ENCODE data around the gene SIGLEC11.

- TF ChIP-seq, protein P1, sequence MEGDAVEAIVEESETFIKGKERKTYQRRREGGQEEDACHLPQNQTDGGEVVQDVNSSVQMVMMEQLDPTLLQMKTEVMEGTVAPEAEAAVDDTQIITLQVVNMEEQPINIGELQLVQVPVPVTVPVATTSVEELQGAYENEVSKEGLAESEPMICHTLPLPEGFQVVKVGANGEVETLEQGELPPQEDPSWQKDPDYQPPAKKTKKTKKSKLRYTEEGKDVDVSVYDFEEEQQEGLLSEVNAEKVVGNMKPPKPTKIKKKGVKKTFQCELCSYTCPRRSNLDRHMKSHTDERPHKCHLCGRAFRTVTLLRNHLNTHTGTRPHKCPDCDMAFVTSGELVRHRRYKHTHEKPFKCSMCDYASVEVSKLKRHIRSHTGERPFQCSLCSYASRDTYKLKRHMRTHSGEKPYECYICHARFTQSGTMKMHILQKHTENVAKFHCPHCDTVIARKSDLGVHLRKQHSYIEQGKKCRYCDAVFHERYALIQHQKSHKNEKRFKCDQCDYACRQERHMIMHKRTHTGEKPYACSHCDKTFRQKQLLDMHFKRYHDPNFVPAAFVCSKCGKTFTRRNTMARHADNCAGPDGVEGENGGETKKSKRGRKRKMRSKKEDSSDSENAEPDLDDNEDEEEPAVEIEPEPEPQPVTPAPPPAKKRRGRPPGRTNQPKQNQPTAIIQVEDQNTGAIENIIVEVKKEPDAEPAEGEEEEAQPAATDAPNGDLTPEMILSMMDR (IDR thresholded peaks at IDR 0.05) = no peak
- no peak for TF ChIP-seq POLR2A (IDR thresholded peaks at IDR 0.05)
These were observed 20.5 kb downstream of the SIGLEC11 start for GRCh38 chr19:49940482-49940791.

Measured in thyroid gland (tissue), 4 donors.